ENCODE results near the gene MYBPC2. TPM values are rescaled to one million over a fixed set of nuclear protein-coding genes. Genes with fewer than 3 reads are reported as not detected.

Gene MYBPC2
- total and polyA plus RNA-seq, 2 donors (not counting 3 experiments of a cell fraction or from before 2014, with no cell fraction given) = 0.03 TPM; not detected in 1

DNA sequence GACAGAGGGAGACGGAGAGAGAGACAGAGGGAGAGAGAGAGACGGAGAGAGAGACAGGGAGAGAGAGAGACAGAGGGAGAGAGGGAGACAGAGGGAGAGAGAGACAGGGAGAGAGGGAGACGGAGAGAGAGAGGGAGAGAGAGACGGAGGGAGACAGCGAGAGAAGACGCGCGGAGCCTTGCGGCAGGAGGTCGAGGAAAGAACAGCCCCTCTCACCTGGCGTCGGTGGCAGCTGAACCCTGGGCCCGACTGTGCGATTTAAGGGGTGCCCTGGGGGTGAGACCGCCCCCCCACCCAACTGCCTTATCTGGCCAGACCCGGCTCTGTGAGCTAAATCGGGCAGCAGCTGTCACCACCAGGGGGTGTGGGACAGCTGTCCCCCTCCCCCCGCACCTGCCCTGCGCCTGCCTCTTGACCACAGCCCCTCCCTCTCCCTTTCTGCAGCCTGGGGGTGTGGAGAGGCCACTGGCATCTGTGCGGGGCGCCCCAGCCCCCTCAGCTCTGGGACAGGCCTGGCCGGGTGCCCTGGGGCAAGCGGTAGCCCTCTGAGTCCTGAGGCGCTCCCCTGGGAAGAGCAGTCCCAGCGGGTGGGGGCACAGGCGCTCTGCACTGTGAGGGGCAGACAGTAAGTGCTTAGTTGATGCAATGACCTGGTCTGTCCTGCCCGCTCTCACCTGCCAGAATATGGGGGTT, 67.5 kb downstream of the MYBPC2 start:
- dilution Hi-C loops (cut with MboI; ENCODE audit: extremely low pct_ligation_motif_present, low sequenced_read_pairs) (no loop called here), intact Hi-C loops (cut with micrococcal nuclease) (no loop called here)
- POLR2A ChIA-PET = interaction anchor here (0.6 kb wide), 1 partner anchor 137 kb away, joined by 3 read pairs; no protein-coding TSS in a partner anchor
- no peaks in the 10 kb centered on the region for H3K36me3 ChIP-seq (ENCODE audit: control insufficient read depth in 2 of 2, extremely low read depth in 1 of 2, insufficient read depth in 2 of 2, low read length in 2 of 2)
- no peak overlapping the region for H3K4me2 ChIP-seq (ENCODE audit: insufficient read depth, low read length)
- no peaks in the 10 kb centered on the region for H3K4me1 ChIP-seq (ENCODE audit: control insufficient read depth, extremely low read depth, insufficient read depth, low read length)
- no peak overlapping the region for H3K4me3 ChIP-seq (replicated peaks in 1 of 3; ENCODE audit: insufficient read depth in 1 of 3, low read depth in 1 of 3, low read length in 3 of 3)
- no TSS peak for BruUV-seq (replicated peaks)
- CTCF ChIA-PET = interaction anchor here (0.8 kb wide), 1 partner anchor 422 kb away, joined by 4 read pairs; no protein-coding TSS in a partner anchor
- no peak overlapping the region for H2AFZ ChIP-seq (ENCODE audit: low read depth, low read length)
- H3K27me3 ChIP-seq (ENCODE audit: control insufficient read depth in 2 of 2, insufficient read depth in 2 of 2, low read length in 2 of 2) = no peaks in the 10 kb centered on the region
- no peaks in the 10 kb centered on the region for H3K9me3 ChIP-seq (replicated peaks; ENCODE audit: control insufficient read depth, insufficient read depth, low read length)
- FAIRE-seq (no peak), DNase-seq (ENCODE audit: low read depth, low spot score) (no peak)
- H3K79me2 ChIP-seq (ENCODE audit: control insufficient read depth, insufficient read depth, low read length) = no peaks in the 10 kb centered on the region
- TF ChIP-seq CTCF (IDR thresholded peaks at IDR 0.05; ENCODE audit: extremely low read depth in 1 of 2, insufficient read depth in 1 of 2, low read depth in 1 of 2, low read length in 2 of 2) (peak; percentile 6 to 30), GATA2 (IDR thresholded peaks at IDR 0.05; ENCODE audit: insufficient read depth, insufficient read length, low read depth, low read length) (no peak)
- no peaks in the 10 kb centered on the region for H4K20me1 ChIP-seq (replicated peaks; ENCODE audit: control insufficient read depth, extremely low read depth, insufficient read depth, low read length)
- no peak overlapping the region for H3K27ac ChIP-seq (ENCODE audit: insufficient read depth, low read depth, low read length)
- H3K9me1 ChIP-seq (replicated peaks; ENCODE audit: control insufficient read depth, extremely low read depth, insufficient read depth, low read length) = no peaks in the 10 kb centered on the region
- H3K9ac ChIP-seq (replicated peaks; ENCODE audit: extremely low read depth, insufficient read depth, low read length) = no peak overlapping the region

- Histone ChIP-seq H3K79me2 (ENCODE audit: control insufficient read depth, insufficient read depth, low read length) (no peaks in the 10 kb centered on the region), H3K4me1 (ENCODE audit: control insufficient read depth, extremely low read depth, insufficient read depth, low read length) (no peaks in the 10 kb centered on the region), H3K9me1 (replicated peaks; ENCODE audit: control insufficient read depth, extremely low read depth, insufficient read depth, low read length) (no peaks in the 10 kb centered on the region), H4K20me1 (replicated peaks; ENCODE audit: control insufficient read depth, extremely low read depth, insufficient read depth, low read length) (no peaks in the 10 kb centered on the region), H3K9ac (replicated peaks; ENCODE audit: extremely low read depth, insufficient read depth, low read length) (no peak overlapping the region), H3K4me2 (ENCODE audit: insufficient read depth, low read length) (no peak overlapping the region), H2AFZ (ENCODE audit: low read depth, low read length) (no peak overlapping the region), H3K4me3 (replicated peaks in 1 of 3; ENCODE audit: insufficient read depth in 1 of 3, low read depth in 1 of 3, low read length in 3 of 3) (no peak overlapping the region), H3K27me3 (ENCODE audit: control insufficient read depth in 2 of 2, insufficient read depth in 2 of 2, low read length in 2 of 2) (no peaks in the 10 kb centered on the region), H3K36me3 (ENCODE audit: control insufficient read depth in 2 of 2, extremely low read depth in 1 of 2, insufficient read depth in 2 of 2, low read length in 2 of 2) (no peaks in the 10 kb centered on the region), H3K27ac (ENCODE audit: insufficient read depth, low read depth, low read length) (no peak overlapping the region), H3K9me3 (replicated peaks; ENCODE audit: control insufficient read depth, insufficient read depth, low read length) (no peaks in the 10 kb centered on the region)
- DNase-seq (ENCODE audit: low read depth, low spot score) = no peak
- FAIRE-seq = no peak
- no TSS peak for BruUV-seq (replicated peaks)
- TF ChIP-seq EZH2 (IDR thresholded peaks at IDR 0.05; ENCODE audit: borderline replicate concordance, low read depth, low read length, severe bottlenecking) (no peak), JUN (IDR thresholded peaks at IDR 0.05; ENCODE audit: borderline replicate concordance, insufficient read depth, insufficient read length, low read depth) (no peak), MYC (IDR thresholded peaks at IDR 0.05; ENCODE audit: low read depth, low read length) (no peak), POLR2AphosphoS5 (IDR thresholded peaks at IDR 0.05; ENCODE audit: insufficient read depth, low read depth, low read length) (no peak), FOS (IDR thresholded peaks at IDR 0.05; ENCODE audit: borderline replicate concordance, insufficient read depth, low read length) (no peak), CTCF (IDR thresholded peaks at IDR 0.05; ENCODE audit: extremely low read depth in 1 of 2, insufficient read depth in 1 of 2, low read depth in 1 of 2, low read length in 2 of 2) (no peak), MAX (IDR thresholded peaks at IDR 0.05; ENCODE audit: insufficient read depth, insufficient read length) (no peak), POLR2A (IDR thresholded peaks at IDR 0.05; ENCODE audit: low read depth, low read length) (no peak), GATA2 (IDR thresholded peaks at IDR 0.05; ENCODE audit: insufficient read depth, insufficient read length, low read depth, low read length) (no peak)
- ChIA-PET CTCF (interaction anchor here (0.8 kb wide), 1 partner anchor 421 kb away, joined by 4 read pairs; no protein-coding TSS in a partner anchor), POLR2A (interaction anchor here (0.6 kb wide), 1 partner anchor 138 kb away, joined by 3 read pairs; no protein-coding TSS in a partner anchor)
- intact Hi-C loops (cut with micrococcal nuclease) = no loop called here
- dilution Hi-C loops (cut with MboI; ENCODE audit: extremely low pct_ligation_motif_present, low sequenced_read_pairs) = no loop called here
Observed at GRCh38 chr19:50500753-50501151, 68.1 kb downstream of the MYBPC2 start.
